ENCODE measurements around the gene ZNF14.
"Not testable (repeated sequence)": the region's sequence is repeated elsewhere in the genome, so short reads cannot be mapped to it uniquely, and the experiment has no call there.

The ZNF14 gene

DNA sequence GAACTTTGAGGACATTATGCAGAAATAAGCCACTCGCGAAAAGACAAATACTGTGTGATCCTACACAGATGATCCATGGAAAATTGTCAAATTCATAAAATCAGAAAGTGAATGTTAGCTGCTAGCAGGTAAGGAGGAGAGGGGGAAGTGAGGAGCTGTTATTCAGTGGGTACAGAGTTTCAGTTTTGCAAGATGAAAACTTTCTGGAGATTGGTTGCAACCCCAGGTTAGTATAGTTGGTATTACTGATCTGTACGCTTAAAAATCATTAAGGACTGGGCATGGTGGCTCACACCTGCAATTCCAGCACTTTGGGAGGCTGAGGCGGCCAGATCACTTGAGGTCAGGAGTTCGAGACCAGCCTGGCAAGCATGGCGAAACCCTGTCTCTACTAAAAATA is 46.3 kb downstream of the ZNF14 start:
- DNase-seq, result no peak

DNA sequence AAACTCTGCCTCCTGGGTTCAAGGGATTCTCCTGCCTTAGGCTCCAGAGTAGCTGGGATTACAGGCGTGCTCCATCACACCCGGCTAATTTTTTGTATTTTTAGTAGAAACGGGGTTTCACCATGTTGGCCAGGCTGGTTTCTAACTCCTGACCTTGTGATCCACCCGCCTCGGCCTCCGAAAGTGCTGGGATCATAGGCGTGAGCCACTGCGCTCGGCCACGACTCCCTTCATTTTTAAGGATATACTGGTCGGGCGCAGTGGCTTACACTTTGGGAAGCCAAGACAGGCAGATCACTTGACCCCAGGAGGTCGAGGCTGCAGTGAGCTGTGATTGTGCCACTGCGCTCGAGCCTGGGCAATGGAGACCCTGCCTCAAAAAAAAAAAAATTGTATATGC is 46.8 kb downstream of the ZNF14 start:
- DNase-seq, result not testable (repeated sequence)

DNA sequence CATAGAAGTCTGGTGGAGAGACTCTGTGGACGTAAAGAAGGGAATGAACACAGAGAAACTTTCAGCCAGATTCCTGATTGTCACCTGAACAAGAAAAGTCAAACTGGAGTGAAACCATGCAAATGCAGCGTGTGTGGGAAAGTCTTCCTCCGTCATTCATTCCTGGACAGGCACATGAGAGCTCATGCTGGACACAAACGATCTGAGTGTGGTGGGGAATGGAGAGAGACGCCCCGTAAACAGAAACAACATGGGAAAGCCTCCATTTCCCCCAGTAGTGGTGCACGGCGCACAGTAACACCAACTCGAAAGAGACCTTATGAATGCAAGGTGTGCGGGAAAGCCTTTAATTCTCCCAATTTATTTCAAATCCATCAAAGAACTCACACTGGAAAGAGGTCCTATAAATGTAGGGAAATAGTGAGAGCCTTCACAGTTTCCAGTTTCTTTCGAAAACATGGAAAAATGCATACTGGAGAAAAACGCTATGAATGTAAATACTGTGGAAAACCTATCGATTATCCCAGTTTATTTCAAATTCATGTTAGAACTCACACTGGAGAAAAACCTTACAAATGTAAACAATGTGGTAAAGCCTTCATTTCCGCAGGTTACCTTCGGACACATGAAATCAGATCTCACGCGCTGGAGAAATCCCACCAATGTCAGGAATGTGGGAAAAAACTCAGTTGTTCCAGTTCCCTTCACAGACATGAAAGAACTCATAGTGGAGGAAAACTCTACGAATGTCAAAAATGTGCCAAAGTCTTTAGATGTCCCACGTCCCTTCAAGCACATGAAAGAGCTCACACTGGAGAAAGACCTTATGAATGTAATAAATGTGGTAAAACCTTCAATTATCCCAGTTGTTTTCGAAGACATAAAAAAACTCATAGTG is 53.5 kb downstream of the ZNF14 start:
- DNase-seq, result no peak

DNA sequence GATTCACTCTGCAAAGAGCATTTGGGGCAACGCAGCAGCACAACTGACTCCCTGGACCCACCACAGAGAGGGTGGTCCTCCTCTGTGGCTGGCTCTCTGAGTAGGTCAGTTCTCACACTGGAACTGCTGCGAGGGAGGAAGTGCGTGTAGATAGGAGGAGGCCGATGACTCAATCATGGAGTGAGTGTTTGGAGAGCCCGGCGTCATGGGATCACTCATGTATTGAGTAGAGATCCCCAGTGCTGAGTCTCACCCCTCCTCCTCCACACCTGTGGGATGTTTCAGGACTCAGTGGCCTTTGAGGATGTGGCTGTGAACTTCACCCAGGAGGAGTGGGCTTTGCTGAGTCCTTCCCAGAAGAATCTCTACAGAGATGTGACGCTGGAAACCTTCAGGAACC is 55.3 kb downstream of the ZNF14 start:
- DNase-seq, result no peak

DNA sequence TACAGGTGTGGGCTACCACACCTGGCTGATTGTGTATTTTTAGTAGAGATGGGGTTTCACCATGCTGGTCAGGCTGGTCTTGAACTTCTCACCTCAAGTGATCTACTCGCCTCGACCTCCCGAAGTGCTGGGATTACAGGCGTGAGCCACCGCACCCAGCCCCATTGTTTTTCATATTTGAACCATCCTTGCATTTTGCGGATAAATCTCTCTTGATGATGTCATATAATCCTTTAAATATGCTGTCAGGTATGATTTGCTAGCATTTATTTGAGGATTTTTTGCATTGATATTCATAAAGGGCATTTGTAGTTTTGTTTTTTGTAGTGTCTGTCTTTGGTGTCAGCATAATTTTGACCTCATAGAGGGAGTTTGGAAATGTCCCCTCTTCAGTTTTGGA is 58.6 kb downstream of the ZNF14 start:
- DNase-seq, result no peak

DNA sequence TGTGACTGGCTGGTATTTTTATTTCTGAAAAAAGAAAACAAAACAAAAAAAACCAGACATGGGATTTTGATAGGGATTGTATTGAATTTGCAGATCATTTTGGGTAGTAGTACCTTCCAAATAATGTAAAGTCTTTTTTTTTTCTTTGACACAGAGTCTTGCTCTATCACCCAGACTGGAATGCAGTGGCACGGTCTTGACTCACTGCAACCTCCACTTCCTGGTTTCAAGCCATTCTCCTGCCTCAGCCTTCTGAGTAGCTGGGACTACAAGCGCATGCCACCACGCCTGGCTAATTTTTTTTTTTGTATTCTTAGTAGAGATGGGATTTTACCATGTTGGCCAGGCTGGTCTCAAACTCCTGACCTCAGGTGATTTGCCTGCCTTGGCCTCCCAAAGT is 60.1 kb downstream of the ZNF14 start:
- no peak for DNase-seq

DNA sequence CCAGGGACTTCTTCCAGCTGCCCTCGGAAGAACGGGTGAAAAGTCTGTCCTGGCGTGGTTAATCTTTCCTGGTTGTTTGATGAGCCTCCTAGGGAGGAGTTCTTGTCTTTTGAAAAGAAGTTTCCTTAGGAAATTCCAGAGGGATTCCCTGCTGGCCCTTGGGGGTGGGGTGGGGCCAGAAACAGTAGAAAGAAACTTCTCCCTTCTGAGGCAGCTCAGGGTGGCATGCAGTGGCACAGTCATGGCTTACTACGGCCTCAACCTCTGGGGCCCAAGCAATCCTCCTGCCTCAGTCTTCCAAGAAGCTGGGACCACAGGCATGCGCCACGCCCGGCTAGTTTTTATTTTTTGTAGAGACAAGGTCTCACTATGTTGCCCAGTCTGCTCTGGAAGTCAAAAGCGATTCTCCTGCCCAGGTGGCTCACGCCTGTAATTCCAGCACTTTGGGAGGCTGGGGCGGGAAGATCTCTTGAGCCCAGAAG is 62.8 kb downstream of the ZNF14 start:
- DNase-seq, result no peak

DNA sequence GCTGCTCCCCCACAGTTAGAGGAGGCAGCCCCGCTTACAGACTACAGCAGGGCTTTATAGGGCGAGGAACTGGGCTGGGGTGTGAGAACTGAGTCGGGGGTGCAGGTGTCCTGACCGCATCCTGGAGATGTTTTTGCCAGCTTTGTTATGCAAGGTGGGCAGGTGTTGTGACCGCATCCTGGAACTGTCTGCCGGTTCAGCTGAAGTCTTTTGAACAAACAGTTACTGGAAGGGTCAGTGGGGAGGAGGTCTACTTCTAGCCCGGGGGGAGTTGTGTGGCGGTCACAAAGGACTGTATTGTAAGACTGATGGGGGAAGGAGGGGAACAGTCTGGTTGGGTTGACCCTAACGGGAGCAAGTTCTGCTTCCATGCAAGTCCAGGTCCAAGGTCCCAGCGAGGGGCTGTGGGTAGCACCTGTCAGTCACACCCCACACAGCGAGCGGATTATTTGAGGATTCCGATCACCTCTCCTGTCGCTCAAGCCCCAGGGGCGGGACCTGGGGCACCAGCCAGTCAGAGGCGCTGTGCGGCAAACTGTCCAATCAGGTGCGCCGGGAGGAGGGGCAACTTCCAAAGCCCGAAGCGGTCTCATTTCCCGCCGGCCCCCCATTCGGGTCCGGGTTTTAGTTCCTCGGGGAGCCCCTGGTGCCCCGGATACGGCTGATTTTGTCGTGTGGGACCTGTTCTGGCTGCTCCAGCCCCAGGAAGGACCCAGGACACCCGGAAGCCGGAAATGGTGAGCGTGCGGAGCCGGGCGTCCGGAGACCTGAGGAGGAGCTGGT is 64.5 kb downstream of the ZNF14 start, which contains the start of gene ZNF101:
TSS of gene ZNF101 (plus strand) at position 610 of the 783 bp plus-strand sequence. CDS start at position 735, 125 bp downstream.
- DNase-seq, result peak; percentile 87

DNA sequence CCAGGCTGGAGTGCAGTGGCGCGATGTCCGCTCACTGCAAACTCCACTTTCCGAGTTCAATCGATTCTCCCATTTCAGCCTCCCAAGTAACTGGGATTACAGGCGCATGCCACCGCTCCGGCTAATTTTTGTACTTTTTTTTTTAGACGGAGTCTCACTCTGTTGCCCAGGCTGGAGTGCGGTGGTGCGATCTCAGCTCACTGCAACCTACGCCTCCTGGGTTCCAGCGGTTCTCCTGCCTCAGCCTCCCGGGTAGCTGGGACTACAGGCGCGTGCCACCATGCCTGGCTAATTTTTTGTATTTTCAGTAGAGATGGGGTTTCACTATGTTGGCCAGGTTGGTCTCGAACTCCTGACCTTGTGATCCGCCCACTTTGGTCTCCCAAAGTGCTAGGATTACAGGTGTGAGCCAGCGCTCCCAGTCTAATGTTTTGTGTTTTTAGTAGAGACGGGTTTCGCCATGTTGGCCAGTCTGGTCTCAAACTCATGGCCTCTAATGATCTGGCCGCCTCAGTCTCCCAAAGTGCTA is 67.4 kb downstream of the ZNF14 start:
- not testable (repeated sequence) for DNase-seq

DNA sequence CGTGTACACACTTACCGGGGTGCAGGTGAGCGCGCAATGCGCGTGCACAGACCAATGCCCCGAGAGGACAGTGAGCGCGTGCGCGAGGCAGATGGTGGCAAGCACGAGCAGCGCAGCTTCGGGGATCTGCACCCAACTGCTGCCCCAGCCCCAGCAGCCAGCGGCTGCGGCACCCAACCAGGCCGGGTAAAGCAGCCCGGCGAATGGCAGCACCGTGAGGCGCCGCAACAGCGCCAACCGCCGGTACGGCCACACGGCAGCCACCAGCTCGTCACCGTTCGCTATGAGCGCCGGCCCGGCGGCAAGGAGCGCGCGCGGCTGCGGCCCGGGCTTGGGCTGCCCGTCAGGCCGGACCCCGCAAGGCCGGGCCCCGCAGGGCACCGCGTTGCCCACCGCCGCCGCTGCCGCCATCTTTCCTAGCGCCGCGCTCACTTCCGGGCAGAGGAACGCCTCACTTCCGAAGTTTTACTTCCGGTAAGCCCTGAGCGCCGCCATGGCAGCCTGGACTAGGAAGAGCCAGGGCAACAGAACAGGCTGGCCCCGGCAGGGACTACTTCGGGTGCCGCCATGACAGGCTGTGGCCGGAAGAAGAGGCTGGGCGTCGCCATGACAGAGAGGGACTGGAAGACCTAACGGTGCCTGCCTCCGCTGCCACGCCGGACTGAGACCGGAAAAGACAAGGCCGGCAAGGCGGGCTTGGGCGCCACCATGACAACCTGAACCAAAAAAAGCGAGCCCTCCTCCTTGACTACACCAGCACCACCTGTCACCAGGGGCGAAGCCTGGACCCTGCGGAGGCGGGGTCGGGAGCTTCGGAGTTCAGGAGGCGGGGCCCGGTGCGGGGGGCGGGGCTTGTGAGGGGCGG is 69.4 kb downstream of the ZNF14 start, which contains the start of gene ATP13A1:
TSS of gene ATP13A1 (minus strand) at position 421 of the 865 bp plus-strand sequence. CDS start at position 411, 10 bp downstream.
- peak; percentile 97 for DNase-seq

DNA sequence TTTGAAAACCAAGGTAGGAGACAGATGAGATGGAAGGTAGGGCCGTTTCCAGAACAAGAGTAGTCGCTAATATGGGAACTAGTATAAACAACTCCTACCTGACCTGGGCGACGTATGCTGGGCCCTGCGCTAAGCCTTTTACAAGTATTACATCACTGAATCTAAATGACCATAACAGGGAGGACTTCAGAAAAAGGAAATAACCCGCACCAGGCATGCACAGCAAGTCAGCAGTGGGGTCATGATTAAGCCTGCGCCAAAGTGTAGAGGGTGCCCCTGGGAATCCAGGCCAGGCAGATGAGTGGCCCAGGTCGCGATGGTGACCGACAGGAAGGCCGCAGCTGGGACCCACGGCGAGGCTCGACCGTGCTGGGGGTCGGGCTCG is 70.0 kb downstream of the ZNF14 start:
- no peak for DNase-seq

DNA sequence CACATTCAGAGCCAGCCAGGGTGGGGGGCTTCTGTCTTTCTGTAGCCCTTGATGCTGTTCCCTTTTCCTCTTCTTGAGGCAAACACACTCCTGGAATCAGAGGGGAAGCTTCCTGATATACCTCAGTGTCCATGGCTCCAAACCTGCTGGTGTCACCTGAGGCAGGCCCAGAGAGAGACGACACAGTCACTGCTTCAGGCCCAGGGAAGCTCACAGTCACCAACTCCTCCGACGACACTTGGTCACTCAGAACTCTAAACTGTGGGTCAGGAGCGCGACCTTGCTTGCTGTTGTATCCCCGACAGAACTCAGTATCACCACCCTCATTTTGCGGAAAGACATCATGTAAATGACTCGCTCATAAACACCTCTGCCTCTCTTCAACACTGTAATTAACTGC is 70.6 kb downstream of the ZNF14 start:
- DNase-seq, result no peak

DNA sequence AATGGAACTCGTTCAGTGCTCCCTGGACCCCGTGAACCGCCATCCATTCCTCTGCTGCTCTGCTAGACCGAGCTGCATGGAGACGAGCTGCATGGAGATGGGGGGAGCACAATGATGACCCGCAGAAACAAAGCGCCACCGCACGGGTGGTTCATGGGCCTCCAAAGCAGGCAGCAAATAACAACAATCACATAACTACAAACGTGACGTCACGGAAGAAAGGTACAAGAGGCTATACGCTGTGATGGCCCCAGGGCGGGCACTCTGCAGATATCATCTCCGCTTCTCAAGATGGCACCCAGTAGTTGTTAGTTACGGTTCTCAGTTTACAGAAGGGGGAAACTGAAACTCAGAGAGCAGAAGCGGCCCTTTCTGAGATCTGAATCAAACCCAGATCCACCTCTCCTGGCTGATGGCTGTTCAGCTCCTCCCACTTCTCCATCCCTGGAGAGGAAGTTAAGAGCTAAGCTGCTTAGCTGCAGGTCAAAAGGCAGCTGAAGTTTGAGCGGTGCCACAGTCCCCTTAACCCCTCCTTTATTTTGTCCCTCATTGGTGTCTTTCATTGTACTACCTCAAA is 71.1 kb downstream of the ZNF14 start:
- no peak for DNase-seq

DNA sequence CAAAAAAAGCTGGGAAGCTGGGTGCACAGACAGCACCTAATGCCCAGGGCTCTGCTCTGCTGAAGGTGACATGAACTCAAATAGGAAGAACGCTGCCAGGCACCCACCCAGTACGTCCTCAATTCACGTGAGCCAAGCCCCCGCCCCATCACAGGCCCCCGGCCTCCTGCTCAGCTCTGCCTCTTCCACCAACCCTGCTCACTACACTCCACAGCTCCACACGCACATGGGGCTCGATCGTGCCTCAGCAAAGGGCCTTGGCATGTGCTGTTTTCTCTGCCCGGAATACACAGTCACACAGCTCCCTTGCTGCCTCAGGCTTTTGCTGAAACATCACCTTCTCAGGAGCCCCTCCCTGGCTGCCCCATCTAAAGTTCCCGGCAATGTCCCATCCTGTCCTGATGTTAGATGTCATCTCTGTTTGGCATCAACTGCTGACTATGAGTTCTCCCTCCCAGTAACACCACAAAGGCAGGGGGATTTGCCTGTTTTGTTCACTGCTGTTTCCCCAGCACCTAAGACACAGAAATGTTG is 71.7 kb downstream of the ZNF14 start:
- DNase-seq, result no peak

All from fibroblast of skin of right quadriceps (primary cell).